ENCODE results near the gene TOP2A. TPM values are rescaled to one million over a fixed set of nuclear protein-coding genes. Genes with fewer than 3 reads are reported as not detected.

Gene TOP2A
- total and polyA plus RNA-seq, 9 of the 15 experiments (the other 6 are each of a cell fraction or from before 2014, with no cell fraction given), result 133 to 347 (median 259) TPM

DNA sequence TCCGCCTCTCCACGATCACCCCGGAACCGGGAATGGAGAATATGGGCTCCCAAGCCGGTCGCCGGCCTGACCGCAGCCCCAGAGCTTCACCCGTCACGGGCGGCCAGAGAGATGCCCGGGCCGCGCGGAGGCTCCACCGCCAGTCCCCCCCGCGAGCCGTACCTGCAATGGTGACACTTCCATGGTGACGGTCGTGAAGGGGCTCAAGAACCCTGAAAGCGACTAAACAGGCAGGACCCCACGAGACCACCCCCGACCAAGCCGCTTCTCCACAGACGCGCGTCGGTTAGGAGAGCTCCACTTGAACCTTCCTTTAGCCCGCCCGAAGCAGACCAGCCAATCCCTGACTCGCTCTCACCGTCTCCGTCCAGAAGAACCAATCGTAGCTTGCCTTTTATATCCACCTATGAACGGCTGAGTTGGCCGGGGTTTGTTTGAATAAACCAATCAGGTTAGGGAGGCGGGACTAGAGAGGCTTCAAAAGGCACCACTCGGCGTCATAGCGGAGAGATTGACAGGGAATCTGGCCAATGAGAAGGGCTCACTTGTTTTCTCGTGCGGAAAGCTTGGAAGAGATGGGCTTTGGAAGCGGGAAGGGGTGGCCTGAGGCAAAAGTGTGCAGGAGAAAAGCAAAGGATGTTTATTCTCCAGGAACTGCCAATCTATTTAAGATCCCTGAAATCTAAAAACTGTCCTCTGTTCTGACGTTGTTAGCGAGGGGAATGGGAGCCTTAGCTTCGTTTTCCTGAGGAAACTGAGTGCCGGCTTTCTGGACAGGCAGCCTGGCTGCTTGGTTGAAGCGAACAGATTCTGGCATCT lies at the start of gene TOP2A (continued):
- TF ChIP-seq, protein P1, sequence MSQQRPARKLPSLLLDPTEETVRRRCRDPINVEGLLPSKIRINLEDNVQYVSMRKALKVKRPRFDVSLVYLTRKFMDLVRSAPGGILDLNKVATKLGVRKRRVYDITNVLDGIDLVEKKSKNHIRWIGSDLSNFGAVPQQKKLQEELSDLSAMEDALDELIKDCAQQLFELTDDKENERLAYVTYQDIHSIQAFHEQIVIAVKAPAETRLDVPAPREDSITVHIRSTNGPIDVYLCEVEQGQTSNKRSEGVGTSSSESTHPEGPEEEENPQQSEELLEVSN (IDR thresholded peaks at IDR 0.05; ENCODE audit: borderline replicate concordance in 1 of 2, extremely low read depth in 1 of 2, insufficient read depth in 1 of 2, insufficient read length in 1 of 2, low read depth in 1 of 2, low read length in 1 of 2, poor library complexity in 1 of 2, severe bottlenecking in 1 of 2), result peak; percentile 53 to 84
- TF ChIP-seq TCF7 (IDR thresholded peaks at IDR 0.05; ENCODE audit: borderline replicate concordance) (no peak), ZNF644 (tag; IDR thresholded peaks at IDR 0.05; ENCODE audit: low read depth) (no peak), ZNF445 (CRISPR knock-in tag; IDR thresholded peaks at IDR 0.05; ENCODE audit: low read depth) (no peak), POLR2AphosphoS2 (IDR thresholded peaks at IDR 0.05; ENCODE audit: low read length) (no peak), IRF2 (CRISPR knock-in tag; IDR thresholded peaks at IDR 0.05) (no peak), RHOXF2B (CRISPR knock-in tag; conservative IDR thresholded peaks at IDR 0.05) (no peak), XRCC4 (IDR thresholded peaks at IDR 0.05; ENCODE audit: extremely low read depth, insufficient read depth, insufficient read length) (no peak), BRD4 (IDR thresholded peaks at IDR 0.05) (peak; percentile 63; the same call in 1 of the 2 replicates), BACH1 (tag; IDR thresholded peaks at IDR 0.05) (no peak), ZNF124 (CRISPR knock-in tag; IDR thresholded peaks at IDR 0.05) (no peak), FOXJ2 (tag; IDR thresholded peaks at IDR 0.05) (no peak), CAMTA2 (CRISPR knock-in tag; conservative IDR thresholded peaks at IDR 0.05) (no peak), SRF (CRISPR knock-in tag; IDR thresholded peaks at IDR 0.05) (peak in 1 of 2 experiments; percentile 21; a peak in 1 of 4 replicates), JUNB (CRISPR knock-in tag; conservative IDR thresholded peaks at IDR 0.05) (no peak), SRSF9 (IDR thresholded peaks at IDR 0.05; ENCODE audit: borderline replicate concordance, low read depth, low read length) (no peak), PCBP2 (IDR thresholded peaks at IDR 0.05; ENCODE audit: low read depth, low read length, poor library complexity, severe bottlenecking) (no peak), CCNT2 (IDR thresholded peaks at IDR 0.05; ENCODE audit: borderline replicate concordance, extremely low read depth, insufficient read length, low read depth, low read length) (no peak), TBL1XR1 (IDR thresholded peaks at IDR 0.05; ENCODE audit: low read length in 2 of 2) (no peak), BRD9 (IDR thresholded peaks at IDR 0.05; ENCODE audit: low read depth, partially characterized antibody) (peak; percentile 54)
- TF ChIP-seq, protein P2, sequence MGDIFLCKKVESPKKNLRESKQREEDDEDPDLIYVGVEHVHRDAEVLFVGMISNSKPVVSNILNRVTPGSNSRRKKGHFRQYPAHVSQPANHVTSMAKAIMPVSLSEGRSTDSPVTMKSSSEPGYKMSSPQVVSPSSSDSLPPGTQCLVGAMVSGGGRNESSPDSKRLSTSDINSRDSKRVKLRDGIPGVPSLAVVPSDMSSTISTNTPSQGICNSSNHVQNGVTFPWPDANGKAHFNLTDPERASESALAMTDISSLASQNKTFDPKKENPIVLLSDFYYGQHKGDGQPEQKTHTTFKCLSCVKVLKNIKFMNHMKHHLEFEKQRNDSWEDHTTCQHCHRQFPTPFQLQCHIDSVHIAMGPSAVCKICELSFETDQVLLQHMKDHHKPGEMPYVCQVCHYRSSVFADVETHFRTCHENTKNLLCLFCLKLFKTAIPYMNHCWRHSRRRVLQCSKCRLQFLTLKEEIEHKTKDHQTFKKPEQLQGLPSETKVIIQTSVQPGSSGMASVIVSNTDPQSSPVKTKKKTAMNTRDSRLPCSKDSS (IDR thresholded peaks at IDR 0.05; ENCODE audit: low read depth, partially characterized antibody), result no peak
- TF ChIP-seq, protein P3, sequence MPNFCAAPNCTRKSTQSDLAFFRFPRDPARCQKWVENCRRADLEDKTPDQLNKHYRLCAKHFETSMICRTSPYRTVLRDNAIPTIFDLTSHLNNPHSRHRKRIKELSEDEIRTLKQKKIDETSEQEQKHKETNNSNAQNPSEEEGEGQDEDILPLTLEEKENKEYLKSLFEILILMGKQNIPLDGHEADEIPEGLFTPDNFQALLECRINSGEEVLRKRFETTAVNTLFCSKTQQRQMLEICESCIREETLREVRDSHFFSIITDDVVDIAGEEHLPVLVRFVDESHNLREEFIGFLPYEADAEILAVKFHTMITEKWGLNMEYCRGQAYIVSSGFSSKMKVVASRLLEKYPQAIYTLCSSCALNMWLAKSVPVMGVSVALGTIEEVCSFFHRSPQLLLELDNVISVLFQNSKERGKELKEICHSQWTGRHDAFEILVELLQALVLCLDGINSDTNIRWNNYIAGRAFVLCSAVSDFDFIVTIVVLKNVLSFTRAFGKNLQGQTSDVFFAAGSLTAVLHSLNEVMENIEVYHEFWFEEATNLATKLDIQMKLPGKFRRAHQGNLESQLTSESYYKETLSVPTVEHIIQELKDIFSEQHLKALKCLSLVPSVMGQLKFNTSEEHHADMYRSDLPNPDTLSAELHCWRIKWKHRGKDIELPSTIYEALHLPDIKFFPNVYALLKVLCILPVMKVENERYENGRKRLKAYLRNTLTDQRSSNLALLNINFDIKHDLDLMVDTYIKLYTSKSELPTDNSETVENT (CRISPR knock-in tag; IDR thresholded peaks at IDR 0.05), result peak; percentile 74; the same call in 1 of the 2 replicates
